ENCODE data around the gene SIDT1.

The SIDT1 gene

GRCh38 chr3:113648524-113648923 lies 116.2 kb downstream of the SIDT1 start:
- Histone ChIP-seq H3K9me2 (replicated peaks; ENCODE audit: low read depth, low read length) (no peaks in the 10 kb centered on the region), H3K9me3 (ENCODE audit: insufficient read depth, low read depth, low read length) (peaks cover 11% of the 10 kb centered on the region; the same call in 1 of the 2 replicates), H2AFZ (ENCODE audit: low read length) (no peak overlapping the region), H3K27me3 (ENCODE audit: insufficient read depth, low read length, poor library complexity, severe bottlenecking) (no peaks in the 10 kb centered on the region), H3K4me3 (ENCODE audit: low read length, poor library complexity, severe bottlenecking) (no peak overlapping the region), H4K20me1 (ENCODE audit: insufficient read depth, low read length, poor library complexity, severe bottlenecking) (no peaks in the 10 kb centered on the region), H3K36me3 (ENCODE audit: insufficient read depth, low read length) (no peaks in the 10 kb centered on the region), H3F3A (ENCODE audit: low read depth) (no peaks in the 10 kb centered on the region), H3K79me2 (ENCODE audit: insufficient read depth, low read length) (no peaks in the 10 kb centered on the region), H3K4me2 (ENCODE audit: low read depth, low read length, poor library complexity, severe bottlenecking) (no peak overlapping the region), H3K4me1 (ENCODE audit: insufficient read depth, low read length, poor library complexity, severe bottlenecking) (no peaks in the 10 kb centered on the region), H3K9ac (ENCODE audit: low read depth, low read length, poor library complexity, severe bottlenecking) (no peak overlapping the region)
- TF ChIP-seq CTCF (conservative IDR thresholded peaks at IDR 0.05; ENCODE audit: low read length) (no peak), EZH2phosphoT487 (IDR thresholded peaks at IDR 0.05; ENCODE audit: borderline replicate concordance) (no peak)

GRCh38 chr3:113649174-113649845 lies 117.0 kb downstream of the SIDT1 start:
- no peaks in the 10 kb centered on the region for H3K4me1 ChIP-seq (ENCODE audit: insufficient read depth, low read length, poor library complexity, severe bottlenecking)
- H3K27me3 ChIP-seq (ENCODE audit: insufficient read depth, low read length, poor library complexity, severe bottlenecking): no peaks in the 10 kb centered on the region
- H2AFZ ChIP-seq (ENCODE audit: low read length): no peak overlapping the region
- H3K4me2 ChIP-seq (ENCODE audit: low read depth, low read length, poor library complexity, severe bottlenecking): no peak overlapping the region
- no peak overlapping the region for H3K4me3 ChIP-seq (ENCODE audit: low read length, poor library complexity, severe bottlenecking)
- H3K9me2 ChIP-seq (replicated peaks; ENCODE audit: low read depth, low read length): no peaks in the 10 kb centered on the region
- H3F3A ChIP-seq (ENCODE audit: low read depth): no peaks in the 10 kb centered on the region
- no peaks in the 10 kb centered on the region for H3K36me3 ChIP-seq (ENCODE audit: insufficient read depth, low read length)
- H4K20me1 ChIP-seq (ENCODE audit: insufficient read depth, low read length, poor library complexity, severe bottlenecking): no peaks in the 10 kb centered on the region
- no peak overlapping the region for H3K9ac ChIP-seq (ENCODE audit: low read depth, low read length, poor library complexity, severe bottlenecking)
- H3K9me3 ChIP-seq (ENCODE audit: insufficient read depth, low read depth, low read length): peaks cover 7% of the 10 kb centered on the region; the same call in 1 of the 2 replicates
- H3K79me2 ChIP-seq (ENCODE audit: insufficient read depth, low read length): no peaks in the 10 kb centered on the region
- TF ChIP-seq CTCF (conservative IDR thresholded peaks at IDR 0.05; ENCODE audit: low read length) (no peak), EZH2phosphoT487 (IDR thresholded peaks at IDR 0.05; ENCODE audit: borderline replicate concordance) (no peak)

- no peak overlapping the region for H3K9ac ChIP-seq (ENCODE audit: low read depth, low read length, poor library complexity, severe bottlenecking)
- no peaks in the 10 kb centered on the region for H3K27me3 ChIP-seq (ENCODE audit: insufficient read depth, low read length, poor library complexity, severe bottlenecking)
- H3K9me3 ChIP-seq (ENCODE audit: insufficient read depth, low read depth, low read length): no peaks in the 10 kb centered on the region
- H2AFZ ChIP-seq (ENCODE audit: low read length): no peak overlapping the region
- no peaks in the 10 kb centered on the region for H3K4me1 ChIP-seq (ENCODE audit: insufficient read depth, low read length, poor library complexity, severe bottlenecking)
- no peaks in the 10 kb centered on the region for H3K9me2 ChIP-seq (replicated peaks; ENCODE audit: low read depth, low read length)
- TF ChIP-seq CTCF (conservative IDR thresholded peaks at IDR 0.05; ENCODE audit: low read length) (no peak), EZH2phosphoT487 (IDR thresholded peaks at IDR 0.05; ENCODE audit: borderline replicate concordance) (no peak)
- H3K36me3 ChIP-seq (ENCODE audit: insufficient read depth, low read length): peaks cover 12% of the 10 kb centered on the region; the same call in 1 of the 2 replicates
- no peak overlapping the region for H3K4me3 ChIP-seq (ENCODE audit: low read length, poor library complexity, severe bottlenecking)
- no peaks in the 10 kb centered on the region for H3K79me2 ChIP-seq (ENCODE audit: insufficient read depth, low read length)
- H3F3A ChIP-seq (ENCODE audit: low read depth): no peaks in the 10 kb centered on the region
- H3K4me2 ChIP-seq (ENCODE audit: low read depth, low read length, poor library complexity, severe bottlenecking): no peak overlapping the region
- no peaks in the 10 kb centered on the region for H4K20me1 ChIP-seq (ENCODE audit: insufficient read depth, low read length, poor library complexity, severe bottlenecking)
These were observed 122.0 kb downstream of the SIDT1 start for GRCh38 chr3:113654310-113654709.
